SK-N-MC (cell line): ENCODE measurements around the gene ACTL7A.

Source experiments
- EZH2 ChIP-seq: fragments of 200-600 bp; sonication (generic); IDR thresholded peaks from one replicate; pipeline ENCODE4 v1.6.1; 2017; ENCODE audit warnings: antibody characterized with exemption
- FOXP2 ChIP-seq: optimal IDR thresholded peaks from 2 replicates; pipeline ENCODE3; 2011; ENCODE audit warnings: mild to moderate bottlenecking, moderate library complexity; ENCODE audit not compliant: insufficient read depth; ENCODE audit errors: extremely low read length, control extremely low read depth
- POLR2AphosphoS5 ChIP-seq: IDR thresholded peaks from 2 replicates; pipeline ENCODE4 v1.6.1; 2012; ENCODE audit warnings: mild to moderate bottlenecking, low read depth, low read length, borderline replicate concordance

GRCh38 chr9:108860764-108861163, 1.3 kb upstream of the ACTL7A start:
- no peak for TF ChIP-seq POLR2AphosphoS5
- no peak for TF ChIP-seq EZH2
- TF ChIP-seq FOXP2 = no peak
